ENCODE measurements around the gene MYL12A. TPM values are rescaled to one million over a fixed set of nuclear protein-coding genes. Genes with fewer than 3 reads are reported as not detected.
A peak's percentile ranks its signal among the peaks of the same experiment; 100 is the strongest.

The MYL12A gene
- total and polyA plus RNA-seq, 2 of the 13 experiments (the other 11 are each of a cell fraction or from before 2014, with no cell fraction given): 261 to 277 TPM

DNA sequence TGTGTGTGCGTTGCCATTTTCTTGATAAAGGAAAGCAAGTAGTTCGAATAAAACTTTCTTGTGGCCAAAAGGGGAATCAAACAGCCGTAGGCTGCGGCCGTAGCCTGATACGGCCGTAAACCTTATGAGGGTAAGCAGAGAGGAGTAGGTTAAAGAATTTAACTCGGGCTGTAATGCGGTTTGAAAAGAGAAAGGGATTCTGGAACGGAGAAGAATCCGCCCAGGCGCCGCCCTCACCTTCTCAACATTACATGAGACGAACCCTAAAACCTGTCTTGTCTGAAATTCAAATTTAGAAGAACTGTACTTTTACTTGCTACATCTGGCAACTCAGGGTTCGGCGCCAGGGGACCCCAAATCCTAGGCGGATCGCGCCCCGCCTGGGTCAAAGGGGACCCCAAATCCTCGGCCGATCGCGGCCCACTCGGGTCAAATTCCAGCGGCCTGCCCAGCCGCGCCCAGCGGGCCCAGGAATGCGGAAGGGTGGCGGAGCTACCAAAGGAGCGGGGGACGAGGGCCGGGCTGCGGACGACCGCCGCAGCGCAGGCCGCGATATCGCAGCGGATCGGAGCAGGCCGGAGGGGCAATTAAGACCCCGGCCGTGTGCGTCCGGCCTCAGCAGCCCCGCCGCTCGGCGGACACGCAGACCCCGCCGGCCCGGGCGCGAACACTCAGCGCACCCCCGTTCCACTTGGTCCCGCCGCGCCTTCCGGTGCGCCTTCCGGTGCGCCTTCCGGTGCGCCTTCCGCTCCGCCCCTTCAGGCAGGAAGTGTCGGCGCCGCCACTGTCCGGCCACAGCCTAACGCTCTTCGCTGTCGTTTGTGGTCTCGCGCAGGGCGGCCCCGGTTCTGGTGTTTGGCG, 14.0 kb downstream of the MYL12A start, which contains the start of gene MYL12B:
MYL12B (plus strand) TSS at position 761 of the 861 bp plus-strand sequence. CDS start 10,766 bp downstream, outside the sequence.
- Histone ChIP-seq H3K79me2 (ENCODE audit: insufficient read depth, low read length) (peaks cover 51% of the 10 kb centered on the region), H3K27me3 (ENCODE audit: control insufficient read depth in 1 of 2, insufficient read depth in 2 of 2, low read length in 2 of 2) (no peaks in the 10 kb centered on the region; a peak in 2 of 5 replicates), H3K4me1 (ENCODE audit: insufficient read depth, low read length) (peaks cover 64% of the 10 kb centered on the region), H3K27ac (ENCODE audit: extremely low read length, insufficient read depth, low read length) (peak within 1 kb of the TSS; percentile 96), H3K4me3 (replicated peaks in 1 of 3; ENCODE audit: insufficient read depth in 1 of 3, low read depth in 2 of 3, low read length in 3 of 3) (peak within 1 kb of the TSS; percentile 90 to 96 (median 94)), H4K20me1 (ENCODE audit: insufficient read depth, low read length) (peaks cover 38% of the 10 kb centered on the region), H3K4me2 (ENCODE audit: low read depth, low read length) (peak within 1 kb of the TSS; percentile 91), H3K36me3 (replicated peaks in 1 of 2; ENCODE audit: control insufficient read depth in 1 of 2, insufficient read depth in 2 of 2, low read length in 2 of 2) (no peaks in the 10 kb centered on the region), H3K9me3 (ENCODE audit: low read length) (no peaks in the 10 kb centered on the region), H2AFZ (ENCODE audit: low read length) (no peak within 1 kb of the TSS), H3K9ac (ENCODE audit: insufficient read depth, low read depth, low read length) (peak within 1 kb of the TSS; percentile 99)
- BruUV-seq (replicated peaks): TSS peak; percentile 91
- under 1% methylated on average over 14 of the region's 84 CpGs for WGBS (ENCODE audit: low lambda C conversion rate)
- FAIRE-seq (no peak), DNase-seq (ENCODE audit: low spot score) (peak; percentile 72), ATAC-seq (peak; percentile 92)
- intact Hi-C loops (cut with micrococcal nuclease; ENCODE audit: unreplicated experiment) (loop anchor here (2.0 to 5.0 kb wide), 2 partner anchors 15 to 196 kb away; partner anchors contain the start of gene MYL12A), in situ Hi-C loops (cut with HindIII; ENCODE audit: extremely low pct_ligation_motif_present, low pct_unique_long_range_greater_than_20kb) (no loop called here)
- POLR2A ChIA-PET: interaction anchor here (0.6 to 1.7 kb wide), 6 partner anchors 10 to 403 kb away, joined by 3 to 18 read pairs (median 4); partner anchors contain the start of gene MYL12A
- CTCF ChIA-PET (ENCODE audit: low intra/inter-chr PET ratio, low total read pairs): no interaction called here
- TF ChIP-seq HDAC6 (IDR thresholded peaks at IDR 0.05; ENCODE audit: low read depth, low read length) (no peak), ZNF749 (CRISPR knock-in tag; IDR thresholded peaks at IDR 0.05; ENCODE audit: borderline replicate concordance) (no peak), NR3C1 (CRISPR knock-in tag; IDR thresholded peaks at IDR 0.05) (no peak), ISX (CRISPR knock-in tag; conservative IDR thresholded peaks at IDR 0.05) (0 out of 2 replicates have a peak, but pooled peaks have one; percentile 25), YEATS2 (CRISPR knock-in tag; IDR thresholded peaks at IDR 0.05; ENCODE audit: borderline replicate concordance) (peak; percentile 78), HES4 (CRISPR knock-in tag; IDR thresholded peaks at IDR 0.05; ENCODE audit: borderline replicate concordance) (no peak), MXD1 (CRISPR knock-in tag; IDR thresholded peaks at IDR 0.05) (peak; percentile 37; the same call in 1 of the 2 replicates), ZNF589 (CRISPR knock-in tag; conservative IDR thresholded peaks at IDR 0.05) (no peak), PAF1 (CRISPR knock-in tag; IDR thresholded peaks at IDR 0.05) (no peak), TAF15 (IDR thresholded peaks at IDR 0.05; ENCODE audit: low read depth, low read length, poor library complexity, severe bottlenecking) (no peak), CREM (IDR thresholded peaks at IDR 0.05) (peak; percentile 36; the same call in 1 of the 2 replicates), CREM (CRISPR knock-in tag; IDR thresholded peaks at IDR 0.05) (no peak), KDM5A (IDR thresholded peaks at IDR 0.05; ENCODE audit: borderline replicate concordance, low read length) (peak; percentile 71), ZNF773 (CRISPR knock-in tag; IDR thresholded peaks at IDR 0.05; ENCODE audit: borderline replicate concordance) (0 out of 2 replicates have a peak, but pooled peaks have one; percentile 62), ZNF414 (CRISPR knock-in tag; IDR thresholded peaks at IDR 0.05) (no peak; the same call in 1 of the 2 replicates), SOX13 (IDR thresholded peaks at IDR 0.05) (no peak), SOX13 (CRISPR knock-in tag; conservative IDR thresholded peaks at IDR 0.05 in 1 of 2, IDR thresholded peaks at IDR 0.05 in 1 of 2) (peak in 1 of 2 experiments; percentile 26; a peak in 1 of 4 replicates), YEATS4 (CRISPR knock-in tag; IDR thresholded peaks at IDR 0.05; ENCODE audit: borderline replicate concordance) (peak; percentile 96), SP4 (CRISPR knock-in tag; IDR thresholded peaks at IDR 0.05) (peak; percentile 77), ZNF788 (CRISPR knock-in tag; IDR thresholded peaks at IDR 0.05; ENCODE audit: borderline replicate concordance) (peak; percentile 80)
- TF ChIP-seq, protein P1, sequence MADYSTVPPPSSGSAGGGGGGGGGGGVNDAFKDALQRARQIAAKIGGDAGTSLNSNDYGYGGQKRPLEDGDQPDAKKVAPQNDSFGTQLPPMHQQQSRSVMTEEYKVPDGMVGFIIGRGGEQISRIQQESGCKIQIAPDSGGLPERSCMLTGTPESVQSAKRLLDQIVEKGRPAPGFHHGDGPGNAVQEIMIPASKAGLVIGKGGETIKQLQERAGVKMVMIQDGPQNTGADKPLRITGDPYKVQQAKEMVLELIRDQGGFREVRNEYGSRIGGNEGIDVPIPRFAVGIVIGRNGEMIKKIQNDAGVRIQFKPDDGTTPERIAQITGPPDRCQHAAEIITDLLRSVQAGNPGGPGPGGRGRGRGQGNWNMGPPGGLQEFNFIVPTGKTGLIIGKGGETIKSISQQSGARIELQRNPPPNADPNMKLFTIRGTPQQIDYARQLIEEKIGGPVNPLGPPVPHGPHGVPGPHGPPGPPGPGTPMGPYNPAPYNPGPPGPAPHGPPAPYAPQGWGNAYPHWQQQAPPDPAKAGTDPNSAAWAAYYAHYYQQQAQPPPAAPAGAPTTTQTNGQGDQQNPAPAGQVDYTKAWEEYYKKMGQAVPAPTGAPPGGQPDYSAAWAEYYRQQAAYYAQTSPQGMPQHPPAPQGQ (CRISPR knock-in tag; IDR thresholded peaks at IDR 0.05; ENCODE audit: borderline replicate concordance): no peak
